Measurements from ENCODE around the gene PARP12.

Gene PARP12

GRCh38 chr7:140042386-140042670, 20.4 kb downstream of the PARP12 start:
- no peak overlapping the region for H2AFZ ChIP-seq (ENCODE audit: low read depth, low read length)
- no peak overlapping the region for H3K4me2 ChIP-seq (ENCODE audit: insufficient read depth, low read length)
- ATAC-seq (ENCODE audit: insufficient read depth, low read depth) (no peak), DNase-seq (no peak)
- no peaks in the 10 kb centered on the region for H3K4me1 ChIP-seq (ENCODE audit: insufficient read depth, low read length)
- peaks cover 83% of the 10 kb centered on the region for H3K36me3 ChIP-seq (ENCODE audit: insufficient read depth, low read length)
- H3K9ac ChIP-seq (ENCODE audit: low read depth, low read length) = no peak overlapping the region
- TF ChIP-seq EZH2 (IDR thresholded peaks at IDR 0.05; ENCODE audit: borderline replicate concordance, low read depth, low read length, severe bottlenecking) = no peak
- no peak for TF ChIP-seq CTCF (IDR thresholded peaks at IDR 0.05; ENCODE audit: borderline replicate concordance, extremely low read depth, low read length, poor library complexity, severe bottlenecking)
- no peaks in the 10 kb centered on the region for H3K27me3 ChIP-seq (ENCODE audit: insufficient read depth, low read length, poor library complexity)
- H4K20me1 ChIP-seq (ENCODE audit: insufficient read depth, low read length) = peaks cover 6% of the 10 kb centered on the region; the same call in 1 of the 2 replicates
- no peak overlapping the region for H3K27ac ChIP-seq (ENCODE audit: low read length)
- no peaks in the 10 kb centered on the region for H3K9me3 ChIP-seq (ENCODE audit: insufficient read depth, low read length, severe bottlenecking)
- no peaks in the 10 kb centered on the region for H3K79me2 ChIP-seq (ENCODE audit: insufficient read depth, low read length)
- H3K4me3 ChIP-seq (ENCODE audit: low read depth in 1 of 2, low read length in 2 of 2) = no peak overlapping the region

GRCh38 chr7:140041659-140042385, 20.9 kb downstream of the PARP12 start:
- no peak overlapping the region for H2AFZ ChIP-seq (ENCODE audit: low read depth, low read length)
- no peak overlapping the region for H3K4me2 ChIP-seq (ENCODE audit: insufficient read depth, low read length)
- no peaks in the 10 kb centered on the region for H3K4me1 ChIP-seq (ENCODE audit: insufficient read depth, low read length)
- TF ChIP-seq EZH2 (IDR thresholded peaks at IDR 0.05; ENCODE audit: borderline replicate concordance, low read depth, low read length, severe bottlenecking) (no peak), CTCF (IDR thresholded peaks at IDR 0.05; ENCODE audit: borderline replicate concordance, extremely low read depth, low read length, poor library complexity, severe bottlenecking) (no peak)
- DNase-seq = no peak
- H3K9ac ChIP-seq (ENCODE audit: low read depth, low read length) = no peak overlapping the region
- H3K27me3 ChIP-seq (ENCODE audit: insufficient read depth, low read length, poor library complexity) = no peaks in the 10 kb centered on the region
- no peak for ATAC-seq (ENCODE audit: insufficient read depth, low read depth)
- no peaks in the 10 kb centered on the region for H3K79me2 ChIP-seq (ENCODE audit: insufficient read depth, low read length)
- H3K4me3 ChIP-seq (ENCODE audit: low read depth in 1 of 2, low read length in 2 of 2) = no peak overlapping the region
- H4K20me1 ChIP-seq (ENCODE audit: insufficient read depth, low read length) = peaks cover 6% of the 10 kb centered on the region; the same call in 1 of the 2 replicates
- H3K36me3 ChIP-seq (ENCODE audit: insufficient read depth, low read length) = peaks cover 83% of the 10 kb centered on the region
- no peaks in the 10 kb centered on the region for H3K9me3 ChIP-seq (ENCODE audit: insufficient read depth, low read length, severe bottlenecking)
- H3K27ac ChIP-seq (ENCODE audit: low read length) = no peak overlapping the region

GRCh38 chr7:140039896-140040295, 22.9 kb downstream of the PARP12 start:
- Histone ChIP-seq H3K9ac (ENCODE audit: low read depth, low read length) (no peak overlapping the region), H4K20me1 (ENCODE audit: insufficient read depth, low read length) (peaks cover 6% of the 10 kb centered on the region; the same call in 1 of the 2 replicates), H3K4me2 (ENCODE audit: insufficient read depth, low read length) (no peak overlapping the region), H3K36me3 (ENCODE audit: insufficient read depth, low read length) (peaks cover 80% of the 10 kb centered on the region), H2AFZ (ENCODE audit: low read depth, low read length) (no peak overlapping the region), H3K4me3 (ENCODE audit: low read depth in 1 of 2, low read length in 2 of 2) (no peak overlapping the region), H3K79me2 (ENCODE audit: insufficient read depth, low read length) (no peaks in the 10 kb centered on the region), H3K27me3 (ENCODE audit: insufficient read depth, low read length, poor library complexity) (no peaks in the 10 kb centered on the region), H3K9me3 (ENCODE audit: insufficient read depth, low read length, severe bottlenecking) (no peaks in the 10 kb centered on the region), H3K27ac (ENCODE audit: low read length) (no peak overlapping the region), H3K4me1 (ENCODE audit: insufficient read depth, low read length) (peaks cover 5% of the 10 kb centered on the region; the same call in 1 of the 2 replicates)
- no peak for ATAC-seq (ENCODE audit: insufficient read depth, low read depth)
- no peak for DNase-seq
- no peak for TF ChIP-seq EZH2 (IDR thresholded peaks at IDR 0.05; ENCODE audit: borderline replicate concordance, low read depth, low read length, severe bottlenecking)
- TF ChIP-seq CTCF (IDR thresholded peaks at IDR 0.05; ENCODE audit: borderline replicate concordance, extremely low read depth, low read length, poor library complexity, severe bottlenecking) = no peak
